ENCODE data around the gene CLIP1.

DNA sequence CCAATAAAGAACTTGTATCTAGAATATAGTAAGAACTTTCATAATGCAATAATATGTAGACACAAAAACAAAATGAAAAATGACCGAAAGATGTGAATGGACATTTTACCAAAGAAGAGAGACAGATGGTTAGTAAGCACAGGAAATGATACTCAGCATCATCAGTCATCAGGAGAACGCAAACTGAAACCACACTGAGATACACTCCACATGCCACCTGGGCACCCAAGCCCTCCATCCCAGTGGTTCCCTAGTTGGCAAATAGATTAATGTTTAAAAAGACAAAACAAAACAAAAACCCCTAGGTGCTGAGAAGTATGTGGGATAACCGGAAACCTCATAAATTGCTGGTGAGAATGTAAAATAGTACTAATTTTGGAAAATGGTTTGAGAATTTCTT is 129.4 kb downstream of the CLIP1 start:
- no peak for TF ChIP-seq EZH2 (IDR thresholded peaks at IDR 0.05)
- TF ChIP-seq, protein P1, sequence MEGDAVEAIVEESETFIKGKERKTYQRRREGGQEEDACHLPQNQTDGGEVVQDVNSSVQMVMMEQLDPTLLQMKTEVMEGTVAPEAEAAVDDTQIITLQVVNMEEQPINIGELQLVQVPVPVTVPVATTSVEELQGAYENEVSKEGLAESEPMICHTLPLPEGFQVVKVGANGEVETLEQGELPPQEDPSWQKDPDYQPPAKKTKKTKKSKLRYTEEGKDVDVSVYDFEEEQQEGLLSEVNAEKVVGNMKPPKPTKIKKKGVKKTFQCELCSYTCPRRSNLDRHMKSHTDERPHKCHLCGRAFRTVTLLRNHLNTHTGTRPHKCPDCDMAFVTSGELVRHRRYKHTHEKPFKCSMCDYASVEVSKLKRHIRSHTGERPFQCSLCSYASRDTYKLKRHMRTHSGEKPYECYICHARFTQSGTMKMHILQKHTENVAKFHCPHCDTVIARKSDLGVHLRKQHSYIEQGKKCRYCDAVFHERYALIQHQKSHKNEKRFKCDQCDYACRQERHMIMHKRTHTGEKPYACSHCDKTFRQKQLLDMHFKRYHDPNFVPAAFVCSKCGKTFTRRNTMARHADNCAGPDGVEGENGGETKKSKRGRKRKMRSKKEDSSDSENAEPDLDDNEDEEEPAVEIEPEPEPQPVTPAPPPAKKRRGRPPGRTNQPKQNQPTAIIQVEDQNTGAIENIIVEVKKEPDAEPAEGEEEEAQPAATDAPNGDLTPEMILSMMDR (IDR thresholded peaks at IDR 0.05 in 2 of 3, conservative IDR thresholded peaks at IDR 0.05 in 1 of 3; ENCODE audit: borderline replicate concordance in 1 of 3, insufficient read depth in 1 of 3, low read depth in 2 of 3, low read length in 2 of 3), result no peak
- TF ChIP-seq, protein P2, sequence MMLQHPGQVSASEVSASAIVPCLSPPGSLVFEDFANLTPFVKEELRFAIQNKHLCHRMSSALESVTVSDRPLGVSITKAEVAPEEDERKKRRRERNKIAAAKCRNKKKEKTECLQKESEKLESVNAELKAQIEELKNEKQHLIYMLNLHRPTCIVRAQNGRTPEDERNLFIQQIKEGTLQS (IDR thresholded peaks at IDR 0.05), result no peak

Measured in HCT116 (cell line).